ENCODE results near the gene PNLDC1. TPM values are rescaled to one million over a fixed set of nuclear protein-coding genes. Genes with fewer than 3 reads are reported as not detected.

PNLDC1 gene
- total RNA-seq, 1 donor from 2014 or later: not detected

GRCh38 chr6:159806021-159806458, 6.0 kb downstream of the PNLDC1 start:
- Histone ChIP-seq H3K4me3 (no peak overlapping the region), H3K27ac (no peak overlapping the region), H3K4me1 (no peaks in the 10 kb centered on the region), H3K27me3 (no peaks in the 10 kb centered on the region), H3K9me3 (no peaks in the 10 kb centered on the region), H3K36me3 (no peaks in the 10 kb centered on the region)
- intact Hi-C loops (cut with DNase I): no loop called here
- TF ChIP-seq POLR2AphosphoS5 (IDR thresholded peaks at IDR 0.05; ENCODE audit: insufficient read depth in 1 of 2, low read depth in 1 of 2) (no peak), POLR2A (IDR thresholded peaks at IDR 0.05) (no peak)
- TF ChIP-seq, protein P1, sequence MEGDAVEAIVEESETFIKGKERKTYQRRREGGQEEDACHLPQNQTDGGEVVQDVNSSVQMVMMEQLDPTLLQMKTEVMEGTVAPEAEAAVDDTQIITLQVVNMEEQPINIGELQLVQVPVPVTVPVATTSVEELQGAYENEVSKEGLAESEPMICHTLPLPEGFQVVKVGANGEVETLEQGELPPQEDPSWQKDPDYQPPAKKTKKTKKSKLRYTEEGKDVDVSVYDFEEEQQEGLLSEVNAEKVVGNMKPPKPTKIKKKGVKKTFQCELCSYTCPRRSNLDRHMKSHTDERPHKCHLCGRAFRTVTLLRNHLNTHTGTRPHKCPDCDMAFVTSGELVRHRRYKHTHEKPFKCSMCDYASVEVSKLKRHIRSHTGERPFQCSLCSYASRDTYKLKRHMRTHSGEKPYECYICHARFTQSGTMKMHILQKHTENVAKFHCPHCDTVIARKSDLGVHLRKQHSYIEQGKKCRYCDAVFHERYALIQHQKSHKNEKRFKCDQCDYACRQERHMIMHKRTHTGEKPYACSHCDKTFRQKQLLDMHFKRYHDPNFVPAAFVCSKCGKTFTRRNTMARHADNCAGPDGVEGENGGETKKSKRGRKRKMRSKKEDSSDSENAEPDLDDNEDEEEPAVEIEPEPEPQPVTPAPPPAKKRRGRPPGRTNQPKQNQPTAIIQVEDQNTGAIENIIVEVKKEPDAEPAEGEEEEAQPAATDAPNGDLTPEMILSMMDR (IDR thresholded peaks at IDR 0.05): no peak
- no peak for DNase-seq (ENCODE audit: extremely low spot score in 2 of 2)

GRCh38 chr6:159807150-159807858, 7.2 kb downstream of the PNLDC1 start:
- H3K27me3 ChIP-seq: no peaks in the 10 kb centered on the region
- H3K4me3 ChIP-seq: no peak overlapping the region
- H3K4me1 ChIP-seq: no peaks in the 10 kb centered on the region
- intact Hi-C loops (cut with DNase I): no loop called here
- TF ChIP-seq, protein P1 (IDR thresholded peaks at IDR 0.05): no peak
- TF ChIP-seq POLR2A (IDR thresholded peaks at IDR 0.05) (no peak), POLR2AphosphoS5 (IDR thresholded peaks at IDR 0.05; ENCODE audit: insufficient read depth in 1 of 2, low read depth in 1 of 2) (no peak)
- no peaks in the 10 kb centered on the region for H3K9me3 ChIP-seq
- no peak for DNase-seq (ENCODE audit: extremely low spot score in 2 of 2)
- H3K36me3 ChIP-seq: no peaks in the 10 kb centered on the region
- no peak overlapping the region for H3K27ac ChIP-seq

GRCh38 chr6:159808647-159809046, 8.6 kb downstream of the PNLDC1 start:
- no peaks in the 10 kb centered on the region for H3K36me3 ChIP-seq
- intact Hi-C loops (cut with DNase I): no loop called here
- DNase-seq (ENCODE audit: extremely low spot score in 2 of 2): no peak
- TF ChIP-seq POLR2AphosphoS5 (IDR thresholded peaks at IDR 0.05; ENCODE audit: insufficient read depth in 1 of 2, low read depth in 1 of 2): no peak
- no peak for TF ChIP-seq POLR2A (IDR thresholded peaks at IDR 0.05)
- TF ChIP-seq, protein P1 (IDR thresholded peaks at IDR 0.05): no peak
- H3K4me1 ChIP-seq: no peaks in the 10 kb centered on the region
- no peak overlapping the region for H3K4me3 ChIP-seq
- H3K27ac ChIP-seq: no peak overlapping the region
- H3K9me3 ChIP-seq: no peaks in the 10 kb centered on the region
- H3K27me3 ChIP-seq: no peaks in the 10 kb centered on the region

DNA sequence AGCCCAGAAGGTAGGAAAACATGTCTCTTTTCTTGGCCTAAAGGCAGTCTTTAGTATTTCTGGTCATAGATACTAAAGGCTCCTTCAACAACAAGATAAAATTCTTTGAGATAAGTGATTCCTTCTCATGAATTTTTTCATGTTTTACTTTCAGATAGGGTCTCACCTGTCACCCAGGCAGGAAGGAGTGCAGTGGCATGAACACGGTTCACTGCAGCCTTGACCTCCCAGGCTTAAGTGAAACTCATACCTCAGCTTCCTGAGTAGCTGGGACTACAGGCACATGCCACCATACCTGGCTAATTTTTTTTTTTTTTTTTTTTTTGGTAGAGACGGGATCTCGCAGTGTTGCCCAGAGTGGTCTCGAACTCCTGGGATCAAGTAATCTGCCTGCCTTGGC, 9.1 kb downstream of the PNLDC1 start:
- no peak overlapping the region for H3K27ac ChIP-seq
- H3K9me3 ChIP-seq: no peaks in the 10 kb centered on the region
- H3K4me3 ChIP-seq: no peak overlapping the region
- H3K27me3 ChIP-seq: no peaks in the 10 kb centered on the region
- DNase-seq (ENCODE audit: extremely low spot score in 2 of 2): no peak
- H3K4me1 ChIP-seq: no peaks in the 10 kb centered on the region
- no peaks in the 10 kb centered on the region for H3K36me3 ChIP-seq
- intact Hi-C loops (cut with DNase I): no loop called here
- TF ChIP-seq, protein P1 (IDR thresholded peaks at IDR 0.05): no peak
- TF ChIP-seq POLR2A (IDR thresholded peaks at IDR 0.05): no peak
- TF ChIP-seq POLR2AphosphoS5 (IDR thresholded peaks at IDR 0.05; ENCODE audit: insufficient read depth in 1 of 2, low read depth in 1 of 2): no peak

DNA sequence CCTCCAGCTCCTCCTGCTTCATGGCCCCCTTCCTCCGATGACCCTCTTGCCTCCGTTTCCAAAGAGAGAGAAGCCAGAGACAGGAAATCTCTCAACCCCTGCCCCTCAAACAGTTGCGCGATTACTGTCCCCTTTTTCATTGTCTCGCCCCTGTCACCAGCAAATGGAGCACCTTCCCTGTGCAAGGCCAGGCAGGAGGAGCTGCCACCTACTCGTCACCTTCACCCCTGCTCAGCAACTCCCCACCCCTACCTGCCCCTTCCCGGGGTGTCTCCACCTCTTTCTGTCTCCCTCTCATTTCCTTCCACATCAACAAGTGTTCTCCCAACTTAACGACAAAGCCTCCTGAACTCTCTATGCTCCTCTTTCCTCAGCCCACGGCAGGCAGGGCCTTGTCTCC, 13.7 kb downstream of the PNLDC1 start:
- DNase-seq (ENCODE audit: extremely low spot score in 2 of 2): no peak
- Histone ChIP-seq H3K27ac (no peak overlapping the region), H3K4me1 (no peaks in the 10 kb centered on the region), H3K9me3 (no peaks in the 10 kb centered on the region), H3K36me3 (no peaks in the 10 kb centered on the region), H3K27me3 (no peaks in the 10 kb centered on the region), H3K4me3 (no peak overlapping the region)
- intact Hi-C loops (cut with DNase I): no loop called here
- TF ChIP-seq, protein P1 (IDR thresholded peaks at IDR 0.05): no peak
- TF ChIP-seq POLR2AphosphoS5 (IDR thresholded peaks at IDR 0.05; ENCODE audit: insufficient read depth in 1 of 2, low read depth in 1 of 2): no peak
- TF ChIP-seq POLR2A (IDR thresholded peaks at IDR 0.05): no peak

Data from vagina (tissue), 2 donors.